Astrocyte of the cerebellum (primary cell): Measurements from ENCODE around the gene TBXA2R.

ENCODE experiments used
- DNase-seq: peaks from one replicate; pipeline ENCODE4 v3.0.0-alpha.2; 2011; ENCODE audit warnings: low read depth
- H3K4me3 ChIP-seq: 2 replicates; pipeline ENCODE4 v1.5.1; 2011; ENCODE audit warnings: mild to moderate bottlenecking, low read depth, low read length, moderate library complexity
- CTCF ChIP-seq: IDR thresholded peaks from 2 replicates; pipeline ENCODE4 v1.5.1; 2012; ENCODE audit warnings: low read length, low read depth, moderate library complexity, mild to moderate bottlenecking; ENCODE audit errors: missing control alignments
- in situ Hi-C: cut with HindIII; loops from 2 replicates; pipeline ENCODE4 v1.10.0; 2017; ENCODE audit warnings: low sequenced_read_pairs

The TBXA2R gene

GRCh38 chr19:3577723-3578344 lies 28.8 kb downstream of the TBXA2R start:
- no peak overlapping the region for H3K4me3 ChIP-seq
- TF ChIP-seq CTCF: no peak
- in situ Hi-C loops: loop anchor here (5.0 kb wide), 1 partner anchor 44 kb away; no protein-coding TSS in a partner anchor
- no peak for DNase-seq

GRCh38 chr19:3576696-3577443 lies 29.8 kb downstream of the TBXA2R start:
- peak; percentile 40 for DNase-seq
- peak overlapping the region; percentile 26 for H3K4me3 ChIP-seq
- TF ChIP-seq CTCF: no peak
- in situ Hi-C loops: loop anchor here (5.0 kb wide), 1 partner anchor 45 kb away; no protein-coding TSS in a partner anchor

- DNase-seq: no peak
- TF ChIP-seq CTCF: no peak
- in situ Hi-C loops: loop anchor here (5.0 kb wide), 1 partner anchor 46 kb away; no protein-coding TSS in a partner anchor
- H3K4me3 ChIP-seq: peak overlapping the region; percentile 26
Measured at GRCh38 chr19:3575949-3576673, 30.6 kb downstream of the TBXA2R start.

GRCh38 chr19:3575260-3575741 lies 31.4 kb downstream of the TBXA2R start:
- in situ Hi-C loops: loop anchor here (5.0 kb wide), 1 partner anchor 47 kb away; no protein-coding TSS in a partner anchor
- TF ChIP-seq CTCF: peak; percentile 34
- DNase-seq: no peak
- no peak overlapping the region for H3K4me3 ChIP-seq

GRCh38 chr19:3573858-3574637 lies 32.6 kb downstream of the TBXA2R start:
- H3K4me3 ChIP-seq: peak overlapping the region; percentile 87
- in situ Hi-C loops: no loop called here
- TF ChIP-seq CTCF: no peak
- peak; percentile 78 for DNase-seq
